Ascending aorta (tissue), 2 donors: ENCODE measurements around the gene PLEKHB2. TPM values are rescaled to one million over a fixed set of nuclear protein-coding genes. Genes with fewer than 3 reads are reported as not detected.
A peak's percentile ranks its signal among the peaks of the same experiment; 100 is the strongest.

Experiments
- DNase-seq, 2 donors: peaks; one replicate each; pipeline ENCODE4 v3.0.0-alpha.2; 2019; ENCODE audit warnings: low spot score in 2 of 2
- H3K27ac ChIP-seq, 2 donors: fragments of 200-600 bp; sonication (generic); one replicate each; pipeline ENCODE4 v1.5.1; 2016 to 2017; ENCODE audit warnings: mild to moderate bottlenecking in 1 of 2
- H3K27me3 ChIP-seq: fragments of 200-600 bp; sonication (generic); one replicate; pipeline ENCODE4 v1.5.1; 2017
- H3K36me3 ChIP-seq, 2 donors: fragments of 200-600 bp; sonication (generic); one replicate each; pipeline ENCODE4 v1.5.1; 2016
- H3K4me1 ChIP-seq, 2 donors: fragments of 200-600 bp; sonication (generic); one replicate each; pipeline ENCODE4 v1.5.1; 2016 to 2017; ENCODE audit warnings: mild to moderate bottlenecking in 1 of 2
- H3K4me3 ChIP-seq, 2 donors: fragments of 200-600 bp; sonication (generic); one replicate each; pipeline ENCODE4 v1.5.1; 2016 to 2017; ENCODE audit warnings: mild to moderate bottlenecking in 1 of 2
- H3K9me3 ChIP-seq, 2 donors: fragments of 200-600 bp; sonication (generic); one replicate each; pipeline ENCODE4 v1.5.1; 2016
- CTCF ChIP-seq, 3 experiments: fragments of 200-600 bp in 2 of 3; fragments of 450-650 bp in 1 of 3; sonication (generic) in 2 of 3; IDR thresholded peaks; one replicate each; pipeline ENCODE4 v1.5.1; 2016 to 2019; ENCODE audit warnings: antibody characterized with exemption in 3 of 3, mild to moderate bottlenecking in 1 of 3, moderate library complexity in 1 of 3
- intact Hi-C: fragments of 100-400 bp; cut with DNase I; formaldehyde crosslinking; loops from one replicate; pipeline ENCODE4 v1.15.1; 2023
- total RNA-seq: library from RNA; depleted of rRNA; stranded (reverse); fragments of >200 nt; gene quantifications from one replicate; pipeline ENCODE4 v1.1.0, GENCODE V29; 2016

PLEKHB2 gene
- total RNA-seq = 61.7 TPM

GRCh38 chr2:131105156-131105949 is at the start of gene PLEKHB2:
Gene PLEKHB2, plus strand, starts transcription at chr2:131105336. Its CDS starts 15,606 bp downstream, at chr2:131120942.
- peak in 1 of 3 experiments; percentile 13 for TF ChIP-seq CTCF (IDR thresholded peaks at IDR 0.05)
- no peaks in the 10 kb centered on the region for H3K36me3 ChIP-seq
- intact Hi-C loops = loop anchor here (1.0 to 5.0 kb wide), 3 partner anchors 12 to 763 kb away; partner anchors contain the start of genes FAM168B, IMP4 and MZT2A
- peak within 1 kb of the TSS; percentile 85 to 86 for H3K27ac ChIP-seq
- H3K27me3 ChIP-seq = no peaks in the 10 kb centered on the region
- H3K4me1 ChIP-seq = peaks cover 0 to 14% of the 10 kb centered on the region in 2 donors
- peak; percentile 64 to 96 for DNase-seq
- H3K4me3 ChIP-seq = peak within 1 kb of the TSS; percentile 83 to 97
- H3K9me3 ChIP-seq = no peaks in the 10 kb centered on the region

GRCh38 chr2:131056204-131056931 is 48.8 kb upstream of the PLEKHB2 start:
- intact Hi-C loops = no loop called here
- peak in 1 of 2 donors; percentile 34 for DNase-seq
- Histone ChIP-seq H3K27ac (no peak overlapping the region), H3K36me3 (peaks cover 43 to 47% of the 10 kb centered on the region in 2 donors), H3K9me3 (no peaks in the 10 kb centered on the region), H3K4me3 (no peak overlapping the region), H3K27me3 (no peaks in the 10 kb centered on the region), H3K4me1 (peaks cover 0 to 7% of the 10 kb centered on the region in 2 donors)
- TF ChIP-seq CTCF (IDR thresholded peaks at IDR 0.05) = no peak

- Histone ChIP-seq H3K27me3 (no peaks in the 10 kb centered on the region), H3K4me3 (no peak overlapping the region), H3K4me1 (peaks cover 0 to 7% of the 10 kb centered on the region in 2 donors), H3K36me3 (peaks cover 38 to 43% of the 10 kb centered on the region in 2 donors), H3K27ac (no peak overlapping the region), H3K9me3 (no peaks in the 10 kb centered on the region)
- no peak for TF ChIP-seq CTCF (IDR thresholded peaks at IDR 0.05)
- no peak for DNase-seq
- intact Hi-C loops = no loop called here
Observed at GRCh38 chr2:131056932-131057287, 48.2 kb upstream of the PLEKHB2 start.

- H3K27ac ChIP-seq = no peak overlapping the region
- H3K4me3 ChIP-seq = no peak overlapping the region
- H3K27me3 ChIP-seq = no peaks in the 10 kb centered on the region
- intact Hi-C loops = no loop called here
- TF ChIP-seq CTCF (IDR thresholded peaks at IDR 0.05) = no peak
- H3K9me3 ChIP-seq = no peaks in the 10 kb centered on the region
- H3K4me1 ChIP-seq = peaks cover 0 to 7% of the 10 kb centered on the region in 2 donors
- DNase-seq = no peak
- H3K36me3 ChIP-seq = peaks cover 29% of the 10 kb centered on the region in 2 donors
Observed at GRCh38 chr2:131058214-131058843, 46.8 kb upstream of the PLEKHB2 start.

GRCh38 chr2:131058920-131059319 is 46.2 kb upstream of the PLEKHB2 start:
- no peak for TF ChIP-seq CTCF (IDR thresholded peaks at IDR 0.05)
- Histone ChIP-seq H3K27ac (no peak overlapping the region), H3K36me3 (peaks cover 23% of the 10 kb centered on the region in 2 donors), H3K9me3 (no peaks in the 10 kb centered on the region), H3K4me3 (no peak overlapping the region), H3K4me1 (peaks cover 0 to 9% of the 10 kb centered on the region in 2 donors), H3K27me3 (no peaks in the 10 kb centered on the region)
- intact Hi-C loops = no loop called here
- DNase-seq = no peak
